ENCODE measurements around the gene TRAF2. TPM values are rescaled to one million over a fixed set of nuclear protein-coding genes. Genes with fewer than 3 reads are reported as not detected.

TRAF2 gene
- total and polyA plus RNA-seq, 2 of the 4 experiments (the other 2 are of a cell fraction) = 6.6 to 12.0 TPM

DNA sequence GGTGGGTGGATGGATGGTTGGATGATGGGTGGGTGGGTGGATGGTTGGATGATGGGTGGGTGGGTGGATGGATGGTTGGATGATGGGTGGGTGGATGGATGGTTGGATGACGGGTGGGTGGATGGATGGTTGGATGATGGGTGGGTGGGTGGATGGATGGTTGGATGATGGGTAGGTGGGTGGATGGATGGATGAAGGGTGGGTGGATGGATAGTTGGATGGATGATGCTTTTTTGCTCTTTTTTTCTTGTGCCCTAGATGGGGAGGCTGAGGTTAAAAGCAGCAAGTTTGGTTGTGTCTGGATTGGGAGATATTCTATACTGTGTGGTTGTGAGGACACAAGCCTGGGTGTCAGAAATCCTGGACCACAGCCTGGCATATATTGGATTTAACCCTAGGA lies 71.1 kb downstream of the TRAF2 start:
- Histone ChIP-seq H4K5ac (ENCODE audit: low read depth, low read length) (no peak overlapping the region), H3K4me1 (ENCODE audit: control insufficient read depth, insufficient read depth, low read length) (no peaks in the 10 kb centered on the region), H2BK5ac (ENCODE audit: low read depth, low read length, poor library complexity, severe bottlenecking) (no peak overlapping the region), H2BK20ac (ENCODE audit: low read depth, low read length) (no peak overlapping the region), H3K9me3 (ENCODE audit: control insufficient read depth, insufficient read depth, low read length) (peaks cover 3% of the 10 kb centered on the region), H4K8ac (ENCODE audit: low read depth in 2 of 2, low read length in 2 of 2) (no peak overlapping the region), H4K20me1 (ENCODE audit: insufficient read depth, low read length) (no peaks in the 10 kb centered on the region), H3K23ac (ENCODE audit: low read depth, low read length) (no peak overlapping the region), H3K79me1 (ENCODE audit: low read depth in 1 of 2, low read length in 2 of 2) (no peaks in the 10 kb centered on the region), H3K4me2 (ENCODE audit: low read depth, low read length) (no peak overlapping the region), H2BK120ac (ENCODE audit: low read depth, low read length) (no peak overlapping the region), H3K27ac (ENCODE audit: insufficient read depth, low read length) (no peak overlapping the region), H3K14ac (replicated peaks; ENCODE audit: low read depth, low read length) (no peak overlapping the region), H2AK9ac (replicated peaks; ENCODE audit: low read depth, low read length, poor library complexity) (no peak overlapping the region), H3K4me3 (ENCODE audit: insufficient read depth, low read depth, low read length) (no peak overlapping the region), H4K91ac (ENCODE audit: insufficient read depth, low read depth, low read length) (no peak overlapping the region), H3K36me3 (ENCODE audit: control insufficient read depth, insufficient read depth, low read length) (no peaks in the 10 kb centered on the region), H2AK5ac (ENCODE audit: low read depth, low read length) (no peak overlapping the region), H3K18ac (ENCODE audit: low read depth, low read length) (no peak overlapping the region), H3K9me1 (ENCODE audit: insufficient read depth, low read length) (no peaks in the 10 kb centered on the region), H3K4ac (ENCODE audit: low read depth, low read length) (no peak overlapping the region), H2BK15ac (ENCODE audit: low read depth, low read length) (no peak overlapping the region), H3K56ac (ENCODE audit: extremely low read depth, insufficient read depth, low read length) (no peak overlapping the region), H3K27me3 (ENCODE audit: control insufficient read depth, insufficient read depth, low read length) (peaks cover 26% of the 10 kb centered on the region), H3K9ac (ENCODE audit: low read depth, low read length) (no peak overlapping the region), H2AFZ (replicated peaks; ENCODE audit: low read length, poor library complexity) (no peak overlapping the region)
- TF ChIP-seq RCOR1 (IDR thresholded peaks at IDR 0.05; ENCODE audit: insufficient replicate concordance, low read length) = no peak
- no peak for TF ChIP-seq MAFK (IDR thresholded peaks at IDR 0.05; ENCODE audit: low read depth, low read length)
- no peak for TF ChIP-seq MAZ (IDR thresholded peaks at IDR 0.05; ENCODE audit: borderline replicate concordance, low read depth, low read length)
- no peak for TF ChIP-seq FOS (IDR thresholded peaks at IDR 0.05; ENCODE audit: low read depth, low read length)
- TF ChIP-seq CTCF (conservative IDR thresholded peaks at IDR 0.05; ENCODE audit: low read depth, low read length) = no peak
- TF ChIP-seq BHLHE40 (IDR thresholded peaks at IDR 0.05; ENCODE audit: low read depth, low read length) = no peak
- TF ChIP-seq RAD21 (IDR thresholded peaks at IDR 0.05; ENCODE audit: low read length) = no peak
- TF ChIP-seq, protein P1, sequence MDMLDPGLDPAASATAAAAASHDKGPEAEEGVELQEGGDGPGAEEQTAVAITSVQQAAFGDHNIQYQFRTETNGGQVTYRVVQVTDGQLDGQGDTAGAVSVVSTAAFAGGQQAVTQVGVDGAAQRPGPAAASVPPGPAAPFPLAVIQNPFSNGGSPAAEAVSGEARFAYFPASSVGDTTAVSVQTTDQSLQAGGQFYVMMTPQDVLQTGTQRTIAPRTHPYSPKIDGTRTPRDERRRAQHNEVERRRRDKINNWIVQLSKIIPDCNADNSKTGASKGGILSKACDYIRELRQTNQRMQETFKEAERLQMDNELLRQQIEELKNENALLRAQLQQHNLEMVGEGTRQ (IDR thresholded peaks at IDR 0.05; ENCODE audit: low read depth, low read length) = no peak
- no peak for TF ChIP-seq CHD1 (IDR thresholded peaks at IDR 0.05; ENCODE audit: low read depth, low read length)
- TF ChIP-seq POLR2A (IDR thresholded peaks at IDR 0.05; ENCODE audit: low read depth, low read length) = no peak
- TF ChIP-seq NFE2L2 (IDR thresholded peaks at IDR 0.05; ENCODE audit: low read depth, low read length) = no peak
- no peak for TF ChIP-seq MXI1 (IDR thresholded peaks at IDR 0.05; ENCODE audit: borderline replicate concordance, low read depth, low read length)
- TF ChIP-seq RFX5 (IDR thresholded peaks at IDR 0.05; ENCODE audit: low read depth, low read length) = no peak
- TF ChIP-seq ELK1 (IDR thresholded peaks at IDR 0.05; ENCODE audit: borderline replicate concordance, low read depth, low read length) = no peak
- no peak for TF ChIP-seq SMC3 (IDR thresholded peaks at IDR 0.05; ENCODE audit: low read depth, low read length)
- TF ChIP-seq CEBPB (IDR thresholded peaks at IDR 0.05; ENCODE audit: low read depth, low read length) = no peak
- DNase-seq = no peak
- WGBS, 2 experiments (ENCODE audit: extremely low coverage in 2 of 2, insufficient read length in 1 of 2) = 90% methylated on average over 1 of the region's 1 CpG; no CpG with 5 or more reads in 1 of the 2 experiments
- ATAC-seq (ENCODE audit: low read depth) = no peak
- ChIA-PET CTCF (no interaction called here), POLR2A (ENCODE audit: unreplicated experiment) (no interaction called here)
- BruUV-seq (replicated peaks) = no TSS peak
- in situ Hi-C loops (cut with MboI; ENCODE audit: low sequenced_read_pairs) (no loop called here), dilution Hi-C loops (cut with HindIII; ENCODE audit: low sequenced_read_pairs, unreplicated experiment) (no loop called here), intact Hi-C loops (cut with micrococcal nuclease) (no loop called here)
